ENCODE results near the gene KLHL29. TPM values are rescaled to one million over a fixed set of nuclear protein-coding genes. Genes with fewer than 3 reads are reported as not detected.

The KLHL29 gene
- total RNA-seq, 3 donors from 2014 or later, result 2.6 to 13.0 (median 5.5) TPM

DNA sequence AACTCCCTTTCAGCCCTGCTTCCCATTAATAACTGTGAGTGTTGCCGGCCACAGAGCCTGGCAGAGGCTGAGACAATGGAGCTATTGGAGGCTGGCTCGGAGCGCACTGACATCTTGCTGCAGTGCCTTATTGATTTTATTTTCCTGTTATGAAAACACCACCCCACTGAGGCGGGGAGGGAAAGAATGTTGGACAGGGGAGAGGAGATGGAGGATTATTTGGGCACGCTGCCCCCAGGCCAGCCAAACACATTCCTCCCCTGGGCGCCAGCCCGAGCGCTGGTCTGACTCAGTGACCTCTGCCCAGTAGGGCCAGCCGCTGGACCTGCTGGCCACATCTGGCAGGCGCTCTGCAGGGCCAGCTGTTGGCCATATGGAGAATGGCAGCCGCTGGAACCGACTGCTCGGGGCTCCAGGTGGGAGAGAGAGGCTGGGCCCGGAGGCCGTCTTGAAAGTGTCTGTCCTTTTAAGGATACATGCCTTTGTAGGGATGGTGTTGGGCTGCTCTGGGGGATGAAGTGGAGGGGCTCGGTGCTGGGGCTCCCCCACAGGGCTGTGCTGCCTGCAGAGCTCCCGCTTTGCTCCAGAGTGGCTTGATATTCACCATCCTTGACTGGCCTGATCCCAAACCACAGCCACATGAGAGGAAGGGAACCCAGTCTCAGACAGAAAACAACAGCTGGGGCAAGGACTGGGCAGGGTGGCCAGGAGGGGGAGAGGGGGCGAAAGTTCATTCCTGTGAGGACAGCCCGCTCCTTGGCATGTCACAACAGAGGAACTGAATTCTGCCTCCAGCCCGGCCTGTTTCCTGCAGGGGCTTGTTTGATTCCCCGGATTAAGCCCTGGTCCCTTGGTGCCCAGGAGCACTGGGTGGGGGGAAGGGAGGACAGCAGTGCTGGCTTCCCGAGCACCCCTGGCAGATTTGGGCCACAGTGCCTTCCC is 179.0 kb downstream of the KLHL29 start:
- H3K9me3 ChIP-seq, result no peaks in the 10 kb centered on the region
- TF ChIP-seq, protein P1, sequence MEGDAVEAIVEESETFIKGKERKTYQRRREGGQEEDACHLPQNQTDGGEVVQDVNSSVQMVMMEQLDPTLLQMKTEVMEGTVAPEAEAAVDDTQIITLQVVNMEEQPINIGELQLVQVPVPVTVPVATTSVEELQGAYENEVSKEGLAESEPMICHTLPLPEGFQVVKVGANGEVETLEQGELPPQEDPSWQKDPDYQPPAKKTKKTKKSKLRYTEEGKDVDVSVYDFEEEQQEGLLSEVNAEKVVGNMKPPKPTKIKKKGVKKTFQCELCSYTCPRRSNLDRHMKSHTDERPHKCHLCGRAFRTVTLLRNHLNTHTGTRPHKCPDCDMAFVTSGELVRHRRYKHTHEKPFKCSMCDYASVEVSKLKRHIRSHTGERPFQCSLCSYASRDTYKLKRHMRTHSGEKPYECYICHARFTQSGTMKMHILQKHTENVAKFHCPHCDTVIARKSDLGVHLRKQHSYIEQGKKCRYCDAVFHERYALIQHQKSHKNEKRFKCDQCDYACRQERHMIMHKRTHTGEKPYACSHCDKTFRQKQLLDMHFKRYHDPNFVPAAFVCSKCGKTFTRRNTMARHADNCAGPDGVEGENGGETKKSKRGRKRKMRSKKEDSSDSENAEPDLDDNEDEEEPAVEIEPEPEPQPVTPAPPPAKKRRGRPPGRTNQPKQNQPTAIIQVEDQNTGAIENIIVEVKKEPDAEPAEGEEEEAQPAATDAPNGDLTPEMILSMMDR (IDR thresholded peaks at IDR 0.05), result no peak
- ATAC-seq, result peak; percentile 44
- peak in 2 of 3 donors; percentile 11 to 60 for DNase-seq
- no peaks in the 10 kb centered on the region for H3K4me1 ChIP-seq (ENCODE audit: low read depth)
- no peaks in the 10 kb centered on the region for H3K36me3 ChIP-seq (ENCODE audit: low read depth)
- intact Hi-C loops (cut with DNase I, micrococcal nuclease), result no loop called here
- H3K4me3 ChIP-seq, result no peak overlapping the region

DNA sequence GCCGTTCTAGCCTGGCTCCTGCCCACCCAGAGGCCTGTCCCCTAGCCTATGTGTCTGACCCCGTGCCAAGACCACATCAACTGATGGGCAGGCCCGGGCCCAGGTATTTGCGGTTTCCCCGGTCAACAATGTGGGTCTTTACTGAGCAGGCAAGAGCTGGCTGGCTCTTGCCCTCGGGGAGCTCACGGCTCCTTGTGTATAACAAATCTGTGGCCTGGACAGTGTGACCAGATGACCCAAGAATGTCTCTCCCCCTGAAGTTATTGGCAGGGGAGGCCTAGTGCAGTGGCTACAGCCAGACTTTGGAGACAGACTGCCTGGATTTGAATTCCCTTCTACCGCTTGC is 179.6 kb downstream of the KLHL29 start:
- no peak for DNase-seq
- TF ChIP-seq, protein P1 (IDR thresholded peaks at IDR 0.05), result no peak
- Histone ChIP-seq H3K36me3 (ENCODE audit: low read depth) (no peaks in the 10 kb centered on the region), H3K4me3 (no peak overlapping the region), H3K9me3 (no peaks in the 10 kb centered on the region), H3K4me1 (ENCODE audit: low read depth) (no peaks in the 10 kb centered on the region)
- peak; percentile 21 for ATAC-seq
- intact Hi-C loops (cut with DNase I, micrococcal nuclease), result no loop called here

DNA sequence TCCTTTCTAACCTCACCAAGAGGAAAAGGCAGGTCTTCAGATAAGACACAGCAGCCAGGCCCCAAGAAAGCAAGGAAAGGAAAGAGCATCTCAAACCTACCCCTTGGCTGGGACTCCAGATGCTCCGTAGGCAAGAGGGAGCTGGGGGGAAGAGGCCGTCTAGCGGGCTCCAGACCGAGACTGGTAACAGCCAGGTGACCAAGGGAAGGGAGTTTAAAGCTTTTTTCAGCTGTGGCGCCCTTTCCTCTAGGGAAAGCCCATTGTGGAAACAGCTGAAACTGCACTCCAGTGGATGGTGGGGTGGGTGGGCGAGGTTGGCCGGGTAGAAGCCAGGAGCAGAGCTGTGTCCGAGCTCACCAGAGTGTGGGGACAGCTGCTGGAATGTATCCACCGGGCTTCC is 180.4 kb downstream of the KLHL29 start:
- no peak for ATAC-seq
- Histone ChIP-seq H3K4me3 (no peak overlapping the region), H3K4me1 (ENCODE audit: low read depth) (no peaks in the 10 kb centered on the region), H3K9me3 (no peaks in the 10 kb centered on the region), H3K36me3 (ENCODE audit: low read depth) (no peaks in the 10 kb centered on the region)
- TF ChIP-seq, protein P1 (IDR thresholded peaks at IDR 0.05), result no peak
- intact Hi-C loops (cut with DNase I, micrococcal nuclease), result no loop called here
- DNase-seq, result no peak

DNA sequence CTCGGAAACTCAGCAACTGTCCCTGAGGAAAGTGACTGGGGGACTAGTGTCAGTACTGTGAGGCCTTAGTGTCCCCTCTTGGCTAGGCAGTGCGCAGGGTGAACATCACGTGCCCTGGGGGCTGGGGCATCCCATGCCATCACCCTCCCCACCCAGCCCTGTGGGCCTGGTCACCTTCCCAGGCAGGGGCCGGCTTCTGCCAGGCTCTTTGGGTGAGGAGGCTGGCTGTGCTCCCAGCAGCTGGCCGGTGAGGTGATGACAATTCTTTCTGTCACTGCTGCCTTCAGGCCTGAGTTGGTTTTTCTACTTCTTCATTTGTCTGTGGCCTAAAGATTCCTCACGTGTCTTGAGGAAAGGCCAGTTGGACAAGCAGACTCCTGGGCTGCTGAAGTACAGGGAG is 180.8 kb downstream of the KLHL29 start:
- ATAC-seq (no peak), DNase-seq (no peak)
- Histone ChIP-seq H3K9me3 (no peaks in the 10 kb centered on the region), H3K4me1 (ENCODE audit: low read depth) (no peaks in the 10 kb centered on the region), H3K36me3 (ENCODE audit: low read depth) (no peaks in the 10 kb centered on the region), H3K4me3 (no peak overlapping the region)
- TF ChIP-seq, protein P1 (IDR thresholded peaks at IDR 0.05), result no peak
- intact Hi-C loops (cut with DNase I, micrococcal nuclease), result no loop called here

DNA sequence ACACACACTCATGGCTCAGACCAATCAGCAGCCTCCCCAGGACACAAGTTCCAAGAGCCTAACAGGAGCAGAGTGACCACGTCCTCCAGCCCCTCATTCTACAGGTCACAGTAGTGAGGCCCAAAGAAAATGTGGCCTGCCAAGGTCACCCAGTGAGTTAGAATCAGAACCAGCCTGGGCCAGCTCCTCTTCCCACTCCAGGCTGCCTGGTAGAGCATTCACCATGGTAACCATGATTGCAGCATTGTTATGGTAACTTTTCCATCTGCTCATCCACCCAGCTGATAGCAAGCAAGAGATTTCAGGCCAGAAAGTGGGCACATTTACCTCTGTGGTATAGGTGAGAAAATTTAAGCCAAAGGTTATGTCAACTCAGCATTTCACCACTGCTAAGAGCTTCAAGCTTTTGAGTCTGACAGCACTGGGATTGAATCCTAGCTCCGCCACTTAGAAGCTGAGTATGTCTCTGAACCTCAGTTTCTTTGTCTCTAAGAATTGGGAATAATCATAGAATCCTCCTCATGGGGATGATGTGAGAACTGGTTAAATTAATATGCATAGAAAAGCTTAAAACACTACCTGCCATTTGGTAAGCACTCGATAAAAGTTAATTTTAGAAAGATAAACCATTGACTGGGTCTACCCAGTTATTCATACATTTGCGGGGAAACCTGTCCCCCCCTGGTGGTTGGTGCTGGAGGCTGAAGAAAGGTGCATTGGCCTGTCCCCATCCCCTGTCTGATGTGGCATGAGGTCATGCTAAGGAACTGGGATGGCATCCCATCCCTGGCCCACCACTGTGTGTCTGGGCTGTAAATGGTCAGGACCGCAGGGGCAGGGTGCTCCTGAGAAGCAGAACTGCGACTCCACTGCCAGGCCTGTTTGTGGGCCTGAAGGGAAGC is 181.5 kb downstream of the KLHL29 start:
- intact Hi-C loops (cut with DNase I, micrococcal nuclease), result no loop called here

More for the DNA sequence above, 181.5 kb downstream of the KLHL29 start:
- DNase-seq, result peak in 1 of 3 donors; percentile 38
- ATAC-seq, result no peak
- Histone ChIP-seq H3K36me3 (ENCODE audit: low read depth) (no peaks in the 10 kb centered on the region), H3K9me3 (no peaks in the 10 kb centered on the region), H3K4me1 (ENCODE audit: low read depth) (no peaks in the 10 kb centered on the region), H3K4me3 (no peak overlapping the region)
- TF ChIP-seq, protein P1 (IDR thresholded peaks at IDR 0.05), result no peak
